Kasumi-1 (cell line): ENCODE measurements around the gene ANGEL2.

Source experiments
- DNase-seq, 2 experiments: peaks; one replicate each; lab custom pipeline; 2025; lab: John Stamatoyannopoulos, UW

The ANGEL2 gene

GRCh38 chr1:212951126-212951946 lies 64.3 kb downstream of the ANGEL2 start:
- DNase-seq, result no peak

- DNase-seq, result peak; percentile 87 to 90
Observed at GRCh38 chr1:212950243-212951125, 65.2 kb downstream of the ANGEL2 start, which contains the start of gene VASH2. Gene VASH2 (plus strand): TSS chr1:212950541. CDS start chr1:212951543, 1,002 bp downstream.

- DNase-seq, result no peak
Observed at GRCh38 chr1:212949771-212950170, 65.9 kb downstream of the ANGEL2 start.

GRCh38 chr1:212946872-212947271 lies 68.8 kb downstream of the ANGEL2 start:
- DNase-seq, result no peak

- no peak for DNase-seq
Observed at GRCh38 chr1:212945463-212946160, 70.1 kb downstream of the ANGEL2 start.

GRCh38 chr1:212945056-212945455 lies 70.6 kb downstream of the ANGEL2 start:
- no peak for DNase-seq

GRCh38 chr1:212944229-212944901 lies 71.3 kb downstream of the ANGEL2 start:
- DNase-seq, result peak in 1 of 2 experiments; percentile 13

- no peak for DNase-seq
Observed at GRCh38 chr1:212943393-212943710, 72.3 kb downstream of the ANGEL2 start.

GRCh38 chr1:212942679-212943392 lies 72.8 kb downstream of the ANGEL2 start:
- DNase-seq, result no peak
